OCI-LY3 (cell line): ENCODE data around the gene ANKRD35.

Experiments used
- H2AFZ ChIP-seq: fragments of 200-600, 300-600 bp; shearing (Covaris generic); 2 replicates; pipeline ENCODE4 v1.6.0; 2014; ENCODE audit warnings: antibody characterized with exemption, low read depth, low read length
- H3K27ac ChIP-seq: fragments of 200-600, 300-600 bp; sonication (generic); 2 replicates; pipeline ENCODE4 v1.5.1; 2014; ENCODE audit warnings: mild to moderate bottlenecking, low read length, moderate library complexity, mixed read lengths
- H3K27me3 ChIP-seq: fragments of 200-600, 300-600 bp; sonication (generic); 2 replicates; pipeline ENCODE4 v1.6.1; 2014; ENCODE audit warnings: low read depth, low read length, mixed read lengths
- H3K36me3 ChIP-seq: fragments of 200-600, 300-600 bp; sonication (generic); replicated peaks from 2 replicates; pipeline ENCODE3; 2014; ENCODE audit warnings: low read depth, low read length, mixed read lengths
- H3K4me1 ChIP-seq: fragments of 300-600, 200-600 bp; sonication (generic); 2 replicates; pipeline ENCODE4 v1.6.1; 2014; ENCODE audit warnings: low read length, mixed read lengths
- H3K4me2 ChIP-seq: fragments of 200-600, 300-600 bp; sonication (generic); 2 replicates; pipeline ENCODE4 v1.6.1; 2014; ENCODE audit warnings: low read length, mixed read lengths
- H3K4me3 ChIP-seq: fragments of 300-600, 200-600 bp; sonication (generic); 2 replicates; pipeline ENCODE4 v1.5.1; 2014; ENCODE audit warnings: antibody characterized with exemption, mild to moderate bottlenecking, low read length, moderate library complexity
- H3K79me2 ChIP-seq: fragments of 300-600, 200-600 bp; shearing (Covaris generic); 2 replicates; pipeline ENCODE4 v1.6.1; 2014; ENCODE audit warnings: mild to moderate bottlenecking, low read length, mixed read lengths
- H3K9ac ChIP-seq: fragments of 300-600, 200-600 bp; shearing (Covaris generic); 2 replicates; pipeline ENCODE4 v1.6.0; 2014; ENCODE audit warnings: mild to moderate bottlenecking, low read length, moderate library complexity
- H3K9me3 ChIP-seq: fragments of 200-600, 300-600 bp; shearing (Covaris generic); 2 replicates; pipeline ENCODE4 v1.6.1; 2014; ENCODE audit warnings: low read length, mixed read lengths; ENCODE audit not compliant: insufficient read depth
- H4K20me1 ChIP-seq: fragments of 200-600, 300-600 bp; sonication (generic); 2 replicates; pipeline ENCODE4 v1.6.1; 2016; ENCODE audit warnings: low read length, mixed read lengths; ENCODE audit not compliant: insufficient read depth
- EZH2phosphoT487 ChIP-seq: fragments of 200-600 bp; shearing (Covaris generic); IDR thresholded peaks from 2 replicates; pipeline ENCODE4 v1.6.1; 2018; ENCODE audit warnings: antibody characterized with exemption, mixed run types, low read depth
- TF ChIP-seq, protein P1 (sequence below): fragments of 200-600, 300-600 bp; sonication (generic); IDR thresholded peaks from 2 replicates; pipeline ENCODE4 v1.5.1; 2014; ENCODE audit warnings: antibody characterized with exemption, low read length, low read depth

Gene ANKRD35

DNA sequence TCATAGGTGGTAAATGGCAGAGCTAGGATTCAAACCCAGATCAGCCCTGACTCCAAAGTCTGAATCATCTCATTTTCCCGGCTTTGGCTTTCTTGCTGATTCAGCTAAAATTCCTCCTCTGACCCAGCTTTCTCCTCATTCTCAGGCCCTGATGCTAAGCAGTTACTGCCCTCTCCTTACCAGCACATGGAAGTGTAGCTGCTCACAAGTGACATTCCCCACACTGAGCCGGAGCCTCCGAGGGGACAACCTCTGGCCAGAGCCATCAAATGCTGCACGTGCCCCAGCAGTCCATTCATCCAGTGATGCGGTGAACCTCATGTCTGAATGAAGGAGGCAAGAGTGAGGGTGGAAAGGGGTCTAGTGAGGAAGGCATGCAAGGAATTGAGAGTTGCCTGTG, 13.1 kb upstream of the ANKRD35 start:
- TF ChIP-seq, protein P1, sequence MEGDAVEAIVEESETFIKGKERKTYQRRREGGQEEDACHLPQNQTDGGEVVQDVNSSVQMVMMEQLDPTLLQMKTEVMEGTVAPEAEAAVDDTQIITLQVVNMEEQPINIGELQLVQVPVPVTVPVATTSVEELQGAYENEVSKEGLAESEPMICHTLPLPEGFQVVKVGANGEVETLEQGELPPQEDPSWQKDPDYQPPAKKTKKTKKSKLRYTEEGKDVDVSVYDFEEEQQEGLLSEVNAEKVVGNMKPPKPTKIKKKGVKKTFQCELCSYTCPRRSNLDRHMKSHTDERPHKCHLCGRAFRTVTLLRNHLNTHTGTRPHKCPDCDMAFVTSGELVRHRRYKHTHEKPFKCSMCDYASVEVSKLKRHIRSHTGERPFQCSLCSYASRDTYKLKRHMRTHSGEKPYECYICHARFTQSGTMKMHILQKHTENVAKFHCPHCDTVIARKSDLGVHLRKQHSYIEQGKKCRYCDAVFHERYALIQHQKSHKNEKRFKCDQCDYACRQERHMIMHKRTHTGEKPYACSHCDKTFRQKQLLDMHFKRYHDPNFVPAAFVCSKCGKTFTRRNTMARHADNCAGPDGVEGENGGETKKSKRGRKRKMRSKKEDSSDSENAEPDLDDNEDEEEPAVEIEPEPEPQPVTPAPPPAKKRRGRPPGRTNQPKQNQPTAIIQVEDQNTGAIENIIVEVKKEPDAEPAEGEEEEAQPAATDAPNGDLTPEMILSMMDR, result no peak
- TF ChIP-seq EZH2phosphoT487, result no peak
- Histone ChIP-seq H3K27ac (no peak overlapping the region), H3K9me3 (no peaks in the 10 kb centered on the region), H3K4me1 (no peaks in the 10 kb centered on the region), H4K20me1 (no peaks in the 10 kb centered on the region), H3K36me3 (no peaks in the 10 kb centered on the region), H3K4me2 (no peak overlapping the region), H2AFZ (no peak overlapping the region), H3K4me3 (no peak overlapping the region), H3K27me3 (no peaks in the 10 kb centered on the region), H3K79me2 (no peaks in the 10 kb centered on the region), H3K9ac (no peak overlapping the region)

- no peak overlapping the region for H2AFZ ChIP-seq
- TF ChIP-seq, protein P1, result no peak
- no peak for TF ChIP-seq EZH2phosphoT487
These were observed 12.3 kb upstream of the ANKRD35 start for GRCh38 chr1:145897969-145898368.

GRCh38 chr1:145895471-145895870, 9.8 kb upstream of the ANKRD35 start:
- H2AFZ ChIP-seq, result no peak overlapping the region
- H3K27me3 ChIP-seq, result no peaks in the 10 kb centered on the region
- no peaks in the 10 kb centered on the region for H4K20me1 ChIP-seq
- H3K27ac ChIP-seq, result no peak overlapping the region
- TF ChIP-seq, protein P1, result no peak
- TF ChIP-seq EZH2phosphoT487, result no peak
- no peaks in the 10 kb centered on the region for H3K9me3 ChIP-seq
- no peaks in the 10 kb centered on the region for H3K36me3 ChIP-seq
- H3K79me2 ChIP-seq, result no peaks in the 10 kb centered on the region
- H3K4me2 ChIP-seq, result no peak overlapping the region
- no peaks in the 10 kb centered on the region for H3K4me1 ChIP-seq
- H3K4me3 ChIP-seq, result no peak overlapping the region
- no peak overlapping the region for H3K9ac ChIP-seq

More at GRCh38 chr1:145897969-145898368, 12.3 kb upstream of the ANKRD35 start:
- no peak overlapping the region for H3K4me3 ChIP-seq
- no peak overlapping the region for H3K4me2 ChIP-seq
- H3K79me2 ChIP-seq, result no peaks in the 10 kb centered on the region
- no peaks in the 10 kb centered on the region for H3K4me1 ChIP-seq
- no peaks in the 10 kb centered on the region for H3K27me3 ChIP-seq
- no peaks in the 10 kb centered on the region for H3K36me3 ChIP-seq
- H4K20me1 ChIP-seq, result no peaks in the 10 kb centered on the region
- H3K27ac ChIP-seq, result no peak overlapping the region
- H3K9ac ChIP-seq, result no peak overlapping the region
- no peaks in the 10 kb centered on the region for H3K9me3 ChIP-seq

DNA sequence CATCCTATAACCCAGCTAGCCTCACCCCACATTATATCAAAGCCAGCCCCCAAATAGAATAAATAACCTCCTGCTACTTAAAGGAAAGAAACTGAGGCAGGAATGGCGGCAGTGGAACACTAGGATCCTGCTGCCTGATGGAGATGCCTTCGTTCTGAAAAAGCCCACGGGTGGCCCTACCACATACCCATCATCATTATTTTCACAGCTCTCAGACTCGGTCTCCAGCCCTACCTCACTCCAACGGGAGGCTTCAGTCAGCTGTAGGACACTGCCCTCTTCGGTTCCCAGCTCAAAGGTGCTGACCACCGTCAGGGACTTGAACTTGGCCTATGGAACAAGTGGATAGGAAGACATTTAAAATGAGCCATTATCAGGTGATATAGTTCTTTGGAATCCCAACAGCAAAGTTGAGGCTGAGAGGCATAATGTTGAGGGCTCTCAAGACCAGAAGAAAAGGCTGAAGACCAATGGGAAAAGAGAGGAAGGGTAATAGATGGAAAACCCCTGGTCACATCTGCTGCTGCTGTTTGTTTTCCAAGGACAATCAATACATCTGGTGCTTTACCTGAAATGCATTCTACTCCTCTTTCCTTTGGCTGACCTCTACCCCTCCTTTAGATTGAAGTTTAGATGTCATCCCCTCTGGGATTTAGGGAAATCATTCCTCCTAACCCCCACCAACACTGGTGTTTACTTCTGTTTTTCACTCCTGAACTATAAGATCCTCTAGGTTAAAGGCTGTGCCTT, 7.8 kb upstream of the ANKRD35 start:
- Histone ChIP-seq H3K36me3 (no peaks in the 10 kb centered on the region), H3K79me2 (no peaks in the 10 kb centered on the region), H3K27ac (no peak overlapping the region), H2AFZ (no peak overlapping the region), H3K27me3 (no peaks in the 10 kb centered on the region), H3K9me3 (no peaks in the 10 kb centered on the region), H4K20me1 (no peaks in the 10 kb centered on the region), H3K9ac (no peak overlapping the region), H3K4me2 (no peak overlapping the region), H3K4me1 (no peaks in the 10 kb centered on the region), H3K4me3 (no peak overlapping the region)
- TF ChIP-seq, protein P1, result no peak
- no peak for TF ChIP-seq EZH2phosphoT487
